IMR-90 (cell line): Measurements from ENCODE around the gene CMTM6.

Experiments used
- CEBPB ChIP-seq: IDR thresholded peaks from 2 replicates; pipeline ENCODE4 v1.6.1; 2012; ENCODE audit warnings: low read depth, low read length, improper control_type of control experiment
- MAFK ChIP-seq: IDR thresholded peaks from 2 replicates; pipeline ENCODE4 v1.6.1; 2012; ENCODE audit warnings: low read depth, low read length, improper control_type of control experiment
- MAZ ChIP-seq: IDR thresholded peaks from 2 replicates; pipeline ENCODE4 v1.6.1; 2012; ENCODE audit warnings: low read depth, mild to moderate bottlenecking, low read length, improper control_type of control experiment, moderate library complexity, borderline replicate concordance
- POLR2A ChIP-seq: IDR thresholded peaks from 2 replicates; pipeline ENCODE4 v1.6.1; 2012; ENCODE audit warnings: mild to moderate bottlenecking, low read depth, low read length
- RAD21 ChIP-seq: IDR thresholded peaks from 2 replicates; pipeline ENCODE4 v1.6.1; 2012; ENCODE audit warnings: low read length, improper control_type of control experiment
- TF ChIP-seq, protein P1 (sequence below): conservative IDR thresholded peaks from 2 replicates; pipeline ENCODE4 v1.5.1; 2012; ENCODE audit warnings: mild to moderate bottlenecking, low read depth, low read length, improper control_type of control experiment
- TF ChIP-seq, protein P2 (sequence below): fragments of 150-350 bp; IDR thresholded peaks from 2 replicates; pipeline ENCODE4 v1.6.1; 2017; ENCODE audit warnings: mild to moderate bottlenecking, antibody characterized with exemption, low read length, low read depth

DNA sequence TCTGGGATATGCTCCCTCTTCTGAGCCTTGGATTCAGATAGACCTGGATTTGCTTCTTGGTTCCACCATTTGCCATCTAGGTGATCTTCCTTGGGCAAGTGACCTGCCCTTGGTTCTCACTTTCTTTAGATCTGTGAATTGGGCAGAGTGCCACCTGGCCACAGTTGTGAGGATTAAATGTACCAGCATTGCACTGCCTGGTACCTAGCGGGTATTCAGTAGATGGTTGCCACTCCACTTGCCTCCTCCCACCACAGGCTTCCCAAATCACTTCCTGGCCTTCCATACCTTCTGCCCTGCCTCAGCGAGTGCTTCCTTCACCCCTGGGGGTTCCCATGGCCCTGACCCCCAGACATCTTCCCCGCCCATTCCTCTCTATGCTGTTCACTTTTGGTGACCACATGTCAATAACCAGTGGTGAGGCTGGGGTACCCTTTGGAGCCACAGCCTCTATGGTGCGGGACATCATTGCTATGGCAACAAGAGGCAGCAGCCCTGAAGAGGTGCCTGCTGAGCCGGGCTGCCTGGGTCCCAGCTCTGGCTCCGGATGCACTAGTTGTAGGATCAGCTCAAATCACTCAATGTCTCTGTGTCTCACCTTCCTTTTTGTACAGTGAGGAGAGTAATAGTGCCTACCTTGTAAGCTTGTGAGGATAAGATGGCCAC is 70.5 kb downstream of the CMTM6 start:
- TF ChIP-seq, protein P1, sequence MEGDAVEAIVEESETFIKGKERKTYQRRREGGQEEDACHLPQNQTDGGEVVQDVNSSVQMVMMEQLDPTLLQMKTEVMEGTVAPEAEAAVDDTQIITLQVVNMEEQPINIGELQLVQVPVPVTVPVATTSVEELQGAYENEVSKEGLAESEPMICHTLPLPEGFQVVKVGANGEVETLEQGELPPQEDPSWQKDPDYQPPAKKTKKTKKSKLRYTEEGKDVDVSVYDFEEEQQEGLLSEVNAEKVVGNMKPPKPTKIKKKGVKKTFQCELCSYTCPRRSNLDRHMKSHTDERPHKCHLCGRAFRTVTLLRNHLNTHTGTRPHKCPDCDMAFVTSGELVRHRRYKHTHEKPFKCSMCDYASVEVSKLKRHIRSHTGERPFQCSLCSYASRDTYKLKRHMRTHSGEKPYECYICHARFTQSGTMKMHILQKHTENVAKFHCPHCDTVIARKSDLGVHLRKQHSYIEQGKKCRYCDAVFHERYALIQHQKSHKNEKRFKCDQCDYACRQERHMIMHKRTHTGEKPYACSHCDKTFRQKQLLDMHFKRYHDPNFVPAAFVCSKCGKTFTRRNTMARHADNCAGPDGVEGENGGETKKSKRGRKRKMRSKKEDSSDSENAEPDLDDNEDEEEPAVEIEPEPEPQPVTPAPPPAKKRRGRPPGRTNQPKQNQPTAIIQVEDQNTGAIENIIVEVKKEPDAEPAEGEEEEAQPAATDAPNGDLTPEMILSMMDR: no peak
- TF ChIP-seq CEBPB (no peak), RAD21 (no peak), MAFK (no peak), POLR2A (no peak), MAZ (no peak)
- TF ChIP-seq, protein P2, sequence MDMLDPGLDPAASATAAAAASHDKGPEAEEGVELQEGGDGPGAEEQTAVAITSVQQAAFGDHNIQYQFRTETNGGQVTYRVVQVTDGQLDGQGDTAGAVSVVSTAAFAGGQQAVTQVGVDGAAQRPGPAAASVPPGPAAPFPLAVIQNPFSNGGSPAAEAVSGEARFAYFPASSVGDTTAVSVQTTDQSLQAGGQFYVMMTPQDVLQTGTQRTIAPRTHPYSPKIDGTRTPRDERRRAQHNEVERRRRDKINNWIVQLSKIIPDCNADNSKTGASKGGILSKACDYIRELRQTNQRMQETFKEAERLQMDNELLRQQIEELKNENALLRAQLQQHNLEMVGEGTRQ: no peak
